GM15510 (cell line): ENCODE measurements around the gene ACOT9.

Source experiments
- POLR2A ChIP-seq: IDR thresholded peaks from 3 replicates; pipeline ENCODE4 v1.6.1; 2011; ENCODE audit warnings: borderline replicate concordance; ENCODE audit not compliant: insufficient read length; ENCODE audit errors: extremely low read depth

ACOT9 gene

DNA sequence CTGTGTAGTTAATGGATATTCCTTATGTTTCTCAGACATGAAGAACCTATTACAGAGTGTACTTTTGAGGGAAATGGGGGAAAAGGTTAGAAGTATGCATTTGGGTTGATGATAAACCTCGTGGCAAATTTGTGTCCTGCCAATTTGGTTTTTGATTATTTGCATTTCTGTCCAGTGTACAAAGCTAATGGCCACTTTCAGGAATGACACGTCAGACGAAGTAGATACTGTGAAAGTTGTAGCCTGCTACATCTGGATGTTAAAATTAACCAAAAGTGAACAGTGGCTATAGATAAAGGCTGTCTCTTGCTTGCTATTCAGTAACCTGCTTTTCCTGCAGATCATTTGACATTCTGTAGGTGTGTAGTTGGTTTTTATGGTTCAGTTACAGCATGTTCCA, 74.7 kb downstream of the ACOT9 start:
- TF ChIP-seq POLR2A: no peak

GRCh38 chrX:23667239-23668177, 75.6 kb downstream of the ACOT9 start, which contains the start of gene PRDX4:
Gene PRDX4, plus strand, starts transcription at chrX:23667493. Its CDS starts 78 bp downstream, at chrX:23667571.
- TF ChIP-seq POLR2A: peak; percentile 62

DNA sequence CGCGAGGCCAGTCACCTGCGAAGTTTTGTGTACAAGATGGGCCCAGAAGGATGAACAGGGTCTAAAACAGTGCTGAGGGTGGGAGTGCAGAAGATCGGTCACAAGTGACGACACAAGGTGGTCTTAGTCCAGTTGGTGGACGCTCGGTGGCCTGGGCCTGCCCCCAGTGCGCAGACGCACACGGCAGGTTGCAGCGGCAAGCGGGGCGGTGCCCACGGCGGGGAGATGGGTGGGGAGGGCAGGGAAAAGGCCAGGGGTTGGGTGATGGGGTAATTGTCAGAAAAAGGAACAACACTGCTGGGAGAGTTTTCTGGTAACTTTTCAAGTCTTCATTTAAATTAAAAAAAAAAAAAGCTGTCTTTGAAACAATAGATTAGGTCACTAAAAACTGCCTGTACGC, 76.8 kb downstream of the ACOT9 start:
- no peak for TF ChIP-seq POLR2A

- no peak for TF ChIP-seq POLR2A
These were observed 78.6 kb downstream of the ACOT9 start for GRCh38 chrX:23664496-23664895.

DNA sequence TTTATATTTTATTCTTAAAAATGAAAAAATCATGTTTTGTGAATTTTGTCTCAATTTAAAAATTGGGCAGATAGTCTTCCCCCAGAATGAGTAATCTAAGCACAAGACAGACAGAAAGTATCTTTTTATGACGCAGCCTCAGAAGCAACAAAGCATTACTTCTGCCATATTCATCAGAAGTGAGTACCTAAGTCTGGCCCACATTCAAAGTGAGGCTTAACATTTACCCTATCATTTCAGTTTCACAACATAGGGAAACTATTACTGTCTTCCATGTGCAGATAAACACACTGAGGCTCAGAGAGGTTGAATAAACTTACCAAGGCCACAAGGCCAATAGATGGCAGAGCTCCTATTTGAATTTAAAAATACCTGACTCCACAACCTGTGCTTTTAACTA, 80.2 kb downstream of the ACOT9 start:
- TF ChIP-seq POLR2A: no peak

DNA sequence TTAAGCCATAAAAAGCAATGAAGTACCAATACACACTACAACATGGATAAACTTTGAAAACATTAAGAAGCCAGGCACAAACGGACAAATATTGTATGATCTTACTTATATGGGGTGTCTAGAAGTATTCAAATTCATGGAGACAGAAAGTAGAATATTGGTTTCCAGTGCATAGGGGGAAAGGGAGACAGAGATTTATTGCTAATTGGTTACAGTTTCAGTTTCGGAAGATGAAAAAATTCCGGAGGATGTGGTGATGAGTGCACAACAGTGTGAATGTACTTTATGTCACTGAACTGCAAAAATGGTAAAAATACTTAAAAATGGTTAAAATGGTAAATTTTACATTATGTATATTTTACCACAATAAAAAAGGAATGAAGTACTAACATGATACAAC, 80.9 kb downstream of the ACOT9 start:
- TF ChIP-seq POLR2A: no peak

DNA sequence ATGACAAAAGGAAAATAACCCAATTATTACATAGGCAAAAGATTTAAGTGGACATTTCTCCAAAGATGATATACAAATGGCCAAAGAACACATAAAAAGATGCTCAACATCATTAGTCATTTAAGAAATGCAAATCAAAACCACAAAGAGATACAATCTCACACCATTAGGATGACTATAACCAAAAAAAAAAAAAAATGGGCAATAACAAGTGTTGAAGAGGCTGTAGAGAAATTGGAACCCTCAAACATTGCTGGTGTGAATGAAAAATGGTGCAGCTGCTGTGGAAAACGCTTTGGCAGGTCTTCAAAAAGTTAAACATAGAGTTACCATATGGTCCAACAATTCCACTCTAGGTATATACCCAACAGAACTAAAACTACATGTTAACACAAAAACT, 81.4 kb downstream of the ACOT9 start:
- no peak for TF ChIP-seq POLR2A

- TF ChIP-seq POLR2A: no peak
These were observed 82.3 kb downstream of the ACOT9 start for GRCh38 chrX:23660766-23661132.

DNA sequence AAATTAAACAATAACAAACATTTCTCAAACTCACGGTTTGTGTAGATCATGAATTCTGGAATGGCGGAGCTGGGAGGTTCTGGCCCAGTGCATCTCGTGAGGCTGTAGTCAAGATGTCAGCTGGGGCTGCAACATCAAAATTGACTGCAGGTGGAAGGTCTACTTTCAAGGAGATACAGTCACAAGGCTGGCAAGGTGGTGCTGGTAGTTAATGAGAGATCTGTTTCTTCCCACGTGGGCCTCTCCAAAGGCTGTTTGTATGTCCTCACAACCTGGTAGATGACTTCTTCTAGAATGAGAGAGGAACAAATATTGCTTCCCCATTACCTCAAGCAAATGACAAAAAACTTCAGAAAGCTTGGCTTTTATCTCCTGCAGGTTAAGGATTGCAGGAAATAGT, 83.7 kb downstream of the ACOT9 start:
- TF ChIP-seq POLR2A: no peak

- no peak for TF ChIP-seq POLR2A
These were observed 86.4 kb downstream of the ACOT9 start for GRCh38 chrX:23656684-23657083.

DNA sequence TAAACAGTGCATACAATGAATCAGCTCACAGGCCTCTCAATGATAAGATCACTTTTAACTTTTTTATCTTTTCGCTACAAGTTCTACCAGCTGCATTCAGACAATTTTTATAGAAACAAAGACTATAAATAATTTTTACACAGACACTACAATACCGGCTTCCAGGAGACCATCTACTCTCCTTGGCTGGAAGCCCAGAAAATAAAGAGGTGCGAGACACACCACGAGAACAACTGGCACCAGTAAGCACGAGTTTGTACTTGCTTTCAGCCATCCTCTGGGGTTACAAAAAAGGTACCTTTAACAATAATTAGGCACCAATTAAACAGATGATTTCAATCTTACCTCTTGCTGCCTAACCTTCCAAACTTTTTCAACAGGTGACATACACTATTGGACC, 87.0 kb downstream of the ACOT9 start:
- no peak for TF ChIP-seq POLR2A
